HG02981 (cell line): ENCODE data around the gene B3GALT6.

ENCODE experiments used
- ATAC-seq: cut with Tn5 transposase; IDR thresholded peaks from one replicate; pipeline ENCODE4 v1.9.1; 2021; ENCODE audit warnings: mild to moderate bottlenecking, moderate library complexity; ENCODE audit not compliant: unreplicated experiment

B3GALT6 gene

GRCh38 chr1:1281533-1282321, 49.7 kb downstream of the B3GALT6 start:
- ATAC-seq = no peak

GRCh38 chr1:1282998-1283397, 51.0 kb downstream of the B3GALT6 start:
- no peak for ATAC-seq

DNA sequence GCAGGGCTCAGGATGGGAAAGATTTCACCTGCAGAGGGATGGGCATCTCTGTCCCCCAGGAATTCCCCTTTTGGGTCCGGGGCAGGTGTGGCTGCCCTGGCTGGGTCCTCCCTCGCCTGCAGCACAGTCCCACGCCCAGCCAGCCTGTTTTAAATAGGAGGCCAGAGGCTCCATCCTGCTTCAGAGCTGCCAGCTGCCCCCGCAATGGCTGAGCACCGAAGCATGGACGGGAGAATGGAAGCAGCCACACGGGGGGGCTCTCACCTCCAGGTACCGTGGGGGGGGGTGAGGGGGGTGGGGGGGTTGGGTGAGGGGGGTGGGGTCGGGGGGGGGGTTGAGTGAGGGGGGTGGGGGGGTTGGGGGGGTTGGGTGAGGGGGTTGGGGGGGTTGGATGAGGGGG, 51.8 kb downstream of the B3GALT6 start:
- no peak for ATAC-seq
